Skin epidermis (tissue), 12 donors: ENCODE measurements around the gene CDK13.
"Not testable (repeated sequence)": the region's sequence is repeated elsewhere in the genome, so short reads cannot be mapped to it uniquely, and the experiment has no call there.

Experiments
- H3K27ac ChIP-seq, 21 experiments: fragments of 200-600 bp; sonication (generic) in 11 of 21; one replicate each; pipeline ENCODE4 v1.5.0; 2020; ENCODE audit warnings: mild to moderate bottlenecking in 3 of 21, inconsistent platforms in 2 of 21, moderate library complexity in 2 of 21
- H3K4me3 ChIP-seq, 7 experiments: fragments of 200-600 bp; sonication (generic) in 2 of 7; one replicate each; pipeline ENCODE4 v1.5.0; 2020; ENCODE audit warnings: inconsistent platforms in 2 of 7, mild to moderate bottlenecking in 2 of 7, moderate library complexity in 1 of 7

CDK13 gene

DNA sequence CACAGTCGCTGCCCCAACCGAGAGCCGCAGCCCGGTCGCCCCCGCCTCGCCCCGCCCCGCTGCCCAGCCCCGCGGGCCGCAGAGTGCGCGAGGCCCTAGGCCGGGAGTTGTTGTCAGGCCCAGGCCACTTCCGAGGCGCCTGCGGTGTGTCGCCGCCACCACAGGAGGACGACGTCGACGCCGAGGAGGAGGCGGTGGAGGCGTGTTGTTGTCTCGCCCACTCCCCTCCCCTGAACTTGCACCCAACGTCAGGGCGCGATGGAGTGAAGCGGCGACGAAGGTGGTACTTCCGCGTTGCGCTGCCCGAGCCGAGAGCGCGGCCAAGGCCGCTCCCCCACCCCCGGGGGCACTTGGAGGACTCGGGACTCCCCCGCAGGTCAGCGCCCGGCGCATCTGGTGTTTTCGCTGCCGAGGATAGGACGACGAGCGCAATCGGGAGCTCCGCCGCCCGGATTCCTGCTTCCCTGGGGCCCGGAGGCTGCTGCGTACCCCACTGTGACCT is at the start of gene CDK13:
CDK13 (plus strand) TSS at position 286 of the 502 bp plus-strand sequence. CDS start 386 bp downstream, outside the sequence.
- Histone ChIP-seq H3K4me3 (peak within 1 kb of the TSS; percentile 80 to 99 (median 94)), H3K27ac (peak within 1 kb of the TSS; percentile 94 to 100 (median 98))

DNA sequence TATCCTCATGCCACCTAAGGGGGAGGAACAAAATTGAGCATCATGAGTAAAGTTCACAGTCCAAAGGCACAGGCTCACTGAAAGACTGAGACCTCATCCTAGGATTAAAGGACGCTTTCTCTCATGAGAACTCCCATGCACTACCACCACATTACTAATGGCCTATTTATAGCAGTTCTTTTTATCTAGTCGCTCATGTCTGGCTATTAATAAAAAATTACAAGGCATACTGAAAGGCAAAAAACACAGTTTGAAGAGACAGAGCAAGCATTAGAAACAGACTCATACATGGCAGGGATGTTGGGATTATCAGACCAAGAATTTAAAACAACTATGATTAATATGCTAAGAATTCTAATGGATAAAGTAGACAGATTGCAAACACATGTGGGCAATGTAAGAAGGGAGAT is 46.0 kb upstream of the CDK13 start:
- no peak overlapping the region for H3K27ac ChIP-seq
- no peak overlapping the region for H3K4me3 ChIP-seq

DNA sequence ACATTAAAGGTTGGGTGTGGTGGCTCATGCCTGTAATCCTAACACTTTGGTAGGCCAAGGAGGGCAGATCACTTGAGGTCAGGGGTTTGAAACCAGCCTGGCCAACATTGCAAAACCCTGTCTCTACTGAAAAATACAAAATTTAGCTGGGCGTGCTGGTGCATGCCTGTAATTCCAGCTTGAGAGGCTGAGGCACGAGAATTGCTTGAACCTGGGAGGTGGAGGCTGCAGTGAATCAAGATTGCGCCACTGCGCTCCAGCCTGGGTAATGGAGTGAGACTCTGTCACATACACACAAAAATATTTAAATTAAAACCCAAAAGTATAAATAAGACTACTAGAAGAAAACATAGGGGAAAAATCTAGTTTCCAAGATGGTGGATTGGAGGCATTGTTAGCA is 41.9 kb upstream of the CDK13 start:
- H3K4me3 ChIP-seq = no peak overlapping the region
- H3K27ac ChIP-seq = no peak overlapping the region

DNA sequence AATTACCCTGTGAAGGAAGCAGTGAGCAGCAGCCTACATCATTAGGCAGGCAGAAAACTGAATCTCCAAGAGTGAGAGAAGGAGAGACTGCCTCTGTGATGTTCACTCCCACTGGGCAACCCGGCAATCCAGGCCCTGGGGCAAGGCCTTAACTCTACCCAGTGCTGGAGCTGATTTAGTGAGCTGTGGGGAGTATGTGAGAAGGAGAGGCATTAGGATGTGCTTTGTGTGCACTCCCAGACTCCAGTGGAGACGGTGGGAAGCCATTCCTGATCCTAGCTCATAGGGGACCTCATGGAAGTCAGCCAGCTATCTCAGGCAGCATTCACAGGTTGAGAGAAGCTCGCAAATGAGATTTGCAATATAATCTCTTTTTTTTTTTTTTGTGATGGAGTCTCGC is 41.1 kb upstream of the CDK13 start:
- Histone ChIP-seq H3K4me3 (no peak overlapping the region), H3K27ac (no peak overlapping the region)

DNA sequence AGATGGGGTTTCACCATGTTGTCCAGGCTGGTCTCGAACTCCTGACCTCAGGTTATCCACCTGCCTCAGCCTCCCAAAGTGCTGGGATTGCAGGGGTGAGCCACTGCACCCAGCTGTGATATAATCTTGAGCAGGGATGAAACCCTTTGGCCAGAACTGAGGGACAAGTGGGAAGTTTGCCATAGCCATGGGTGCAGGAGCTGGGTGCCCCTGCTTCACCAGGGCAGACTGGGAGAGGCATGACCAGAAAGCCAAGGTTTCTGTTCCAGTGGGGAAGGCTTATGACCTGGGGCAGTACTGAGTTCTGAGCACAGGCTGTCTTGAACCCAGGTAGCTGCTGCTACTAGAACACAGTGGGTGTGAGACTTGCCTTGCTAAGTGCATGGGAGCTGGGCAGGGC is 40.5 kb upstream of the CDK13 start:
- H3K27ac ChIP-seq = no peak overlapping the region
- H3K4me3 ChIP-seq = no peak overlapping the region

DNA sequence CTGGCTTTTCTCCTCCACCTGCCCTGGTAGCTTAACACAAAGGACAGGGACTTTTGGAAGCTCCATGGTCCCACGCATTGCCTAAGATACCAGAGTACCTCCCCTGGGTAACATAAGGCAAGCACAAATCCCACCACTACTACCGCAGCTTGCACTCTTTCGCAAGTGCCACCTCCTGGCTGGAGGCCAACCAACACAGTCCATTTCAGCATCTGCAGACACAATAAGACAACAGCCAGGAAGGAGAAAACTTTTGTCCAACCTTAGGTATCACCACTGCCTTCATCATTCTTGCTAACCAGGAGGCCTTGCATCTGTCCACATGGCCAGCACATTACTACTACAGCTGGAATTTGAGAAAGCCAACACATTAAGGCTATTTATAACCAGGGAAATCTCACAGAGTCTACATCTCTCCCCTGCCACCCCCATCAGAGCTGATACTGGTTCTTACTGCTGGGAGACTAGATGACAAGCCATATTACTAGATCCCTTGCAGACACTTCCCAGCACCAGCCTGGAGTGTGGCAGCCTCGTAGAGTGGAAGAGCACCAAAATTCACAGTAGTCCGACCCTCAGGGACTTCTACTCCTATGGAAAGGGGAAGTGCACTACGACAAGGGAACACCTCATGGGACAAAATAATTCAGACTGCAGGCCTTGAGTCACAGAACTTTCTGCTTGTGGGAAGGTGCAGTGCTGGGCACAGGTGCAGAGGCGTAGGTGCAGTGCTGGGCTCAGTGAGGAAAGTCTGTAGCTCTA is 39.8 kb upstream of the CDK13 start:
- Histone ChIP-seq H3K4me3 (no peak overlapping the region), H3K27ac (no peak overlapping the region)

DNA sequence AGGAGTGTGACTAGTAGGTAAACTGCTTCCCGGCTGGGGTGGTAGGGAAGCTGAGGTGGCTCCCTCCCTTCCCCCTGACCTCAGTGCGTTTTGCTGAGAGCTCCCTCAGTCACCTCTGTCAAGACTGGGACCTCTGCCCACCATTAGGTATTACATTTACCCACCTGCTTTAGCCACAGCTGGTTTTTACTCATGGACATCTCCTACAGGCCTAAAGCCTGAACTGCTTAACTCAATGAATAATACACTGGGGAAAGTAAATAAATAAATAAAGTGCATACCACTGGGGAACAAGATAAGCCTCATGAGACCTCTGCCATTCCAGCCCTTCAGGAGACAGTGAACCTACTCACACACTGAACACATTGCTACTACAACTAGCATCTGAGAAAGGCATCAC is 38.9 kb upstream of the CDK13 start:
- Histone ChIP-seq H3K27ac (no peak overlapping the region), H3K4me3 (no peak overlapping the region)

DNA sequence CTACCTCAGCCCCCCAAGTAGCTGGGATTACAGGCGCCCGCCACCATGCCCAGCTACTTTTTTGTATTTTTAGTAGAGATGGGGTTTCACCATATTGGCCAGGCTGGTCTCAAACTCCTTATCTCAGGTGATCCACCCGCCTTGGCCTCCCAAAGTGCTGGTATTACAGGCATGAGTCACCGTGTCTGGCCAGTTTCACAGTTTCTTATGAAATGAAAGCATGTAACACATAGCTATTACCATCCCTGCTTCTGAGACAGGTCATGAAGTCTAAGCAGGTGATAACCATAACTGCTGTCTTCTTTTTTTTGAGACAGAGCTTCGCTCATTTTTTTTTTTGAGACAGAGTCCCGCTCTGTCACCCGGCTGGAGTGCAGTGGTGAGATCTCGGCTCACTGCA is 34.2 kb upstream of the CDK13 start:
- not testable (repeated sequence) for H3K4me3 ChIP-seq, H3K27ac ChIP-seq

DNA sequence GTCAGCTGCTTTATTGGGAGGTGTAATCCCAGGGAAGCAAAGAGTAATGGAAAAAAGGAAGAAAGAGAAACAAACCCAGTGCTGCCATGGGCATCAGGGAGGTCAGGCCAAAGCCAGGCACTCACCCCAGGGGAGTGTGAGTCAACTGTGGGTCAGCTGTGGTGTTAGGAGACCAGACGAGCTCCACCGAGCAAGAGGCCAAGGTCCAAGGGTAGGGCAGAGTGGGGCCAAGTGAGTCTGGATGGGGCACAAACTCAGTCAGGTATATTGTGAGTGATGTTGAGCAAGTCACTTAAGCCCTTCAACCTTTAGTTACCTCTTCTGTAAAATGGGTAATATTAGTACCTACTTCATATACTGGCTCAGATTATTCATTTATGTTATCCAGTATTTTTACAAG is 30.4 kb upstream of the CDK13 start:
- no peak overlapping the region for H3K4me3 ChIP-seq

DNA sequence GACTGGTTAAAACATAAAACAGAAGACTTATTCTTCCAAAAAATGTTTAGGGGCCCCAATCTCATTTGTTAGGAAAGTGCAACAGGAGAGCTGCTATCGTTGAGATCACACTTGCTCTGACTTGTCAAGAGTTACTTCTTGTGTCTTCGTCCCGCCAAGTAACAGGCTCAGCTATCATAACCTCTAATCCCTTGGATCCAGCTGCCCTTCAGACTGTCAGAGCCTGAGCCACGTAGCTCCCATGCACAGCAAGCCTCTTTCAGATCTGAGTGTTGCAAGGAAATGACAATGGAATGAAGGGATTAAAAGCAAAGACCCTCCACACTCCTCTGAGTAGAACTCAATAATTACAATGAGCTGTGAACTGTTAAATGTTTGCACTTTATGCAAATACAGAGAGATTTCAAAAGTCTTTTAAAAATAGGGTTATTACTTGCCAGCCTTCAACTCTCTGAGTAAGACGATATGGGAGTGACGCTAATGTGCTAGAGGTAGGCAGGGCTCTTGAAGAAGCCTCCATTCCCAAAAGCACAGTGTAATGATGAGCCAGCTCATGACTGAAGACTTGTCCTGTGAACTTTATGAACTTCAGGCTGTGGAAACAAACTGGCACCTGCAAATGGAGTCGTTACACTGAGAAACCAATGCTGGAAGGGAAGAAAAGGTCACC is 28.4 kb upstream of the CDK13 start:
- H3K27ac ChIP-seq = no peak overlapping the region
- H3K4me3 ChIP-seq = no peak overlapping the region

More for the DNA sequence above, 30.4 kb upstream of the CDK13 start:
- H3K27ac ChIP-seq = no peak overlapping the region

DNA sequence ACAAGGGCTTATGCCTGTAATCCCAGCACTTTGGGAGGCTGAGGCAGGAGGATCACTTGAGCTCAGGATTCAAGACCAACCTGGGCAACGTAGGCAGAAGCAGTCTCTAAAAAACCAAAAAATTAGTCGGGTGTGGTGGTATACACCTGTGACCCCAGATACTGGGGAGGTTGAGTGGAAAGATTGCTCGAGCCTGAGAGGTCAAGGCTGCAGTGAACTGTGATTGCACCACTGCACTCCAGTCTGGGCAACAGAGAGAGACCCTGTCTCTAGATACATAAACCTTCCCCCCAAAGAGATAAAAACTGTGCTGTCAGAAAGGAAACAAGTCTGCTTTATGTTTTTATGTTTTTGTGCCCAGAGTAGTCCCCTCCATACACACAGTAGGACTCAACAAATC is 27.5 kb upstream of the CDK13 start:
- H3K4me3 ChIP-seq = no peak overlapping the region
- H3K27ac ChIP-seq = no peak overlapping the region

DNA sequence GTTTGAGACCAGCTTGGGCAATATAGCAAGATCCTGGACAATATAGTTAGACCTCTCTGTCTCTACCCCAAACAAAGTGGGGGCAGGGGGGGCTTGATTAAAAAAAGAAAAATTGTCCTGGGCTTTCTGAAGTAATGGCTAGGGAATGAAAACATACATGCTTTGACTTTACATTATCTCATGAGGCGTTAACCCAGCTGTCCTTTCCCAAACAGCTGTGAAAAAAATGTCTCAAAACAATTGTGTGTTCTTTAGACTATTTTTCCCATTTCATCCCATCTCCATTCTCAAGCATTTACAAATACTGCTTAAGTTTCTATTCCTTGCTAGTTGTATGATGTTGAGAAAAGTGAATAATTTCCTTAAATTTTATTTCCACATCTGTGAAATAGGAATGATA is 27.0 kb upstream of the CDK13 start:
- no peak overlapping the region for H3K4me3 ChIP-seq
- no peak overlapping the region for H3K27ac ChIP-seq

DNA sequence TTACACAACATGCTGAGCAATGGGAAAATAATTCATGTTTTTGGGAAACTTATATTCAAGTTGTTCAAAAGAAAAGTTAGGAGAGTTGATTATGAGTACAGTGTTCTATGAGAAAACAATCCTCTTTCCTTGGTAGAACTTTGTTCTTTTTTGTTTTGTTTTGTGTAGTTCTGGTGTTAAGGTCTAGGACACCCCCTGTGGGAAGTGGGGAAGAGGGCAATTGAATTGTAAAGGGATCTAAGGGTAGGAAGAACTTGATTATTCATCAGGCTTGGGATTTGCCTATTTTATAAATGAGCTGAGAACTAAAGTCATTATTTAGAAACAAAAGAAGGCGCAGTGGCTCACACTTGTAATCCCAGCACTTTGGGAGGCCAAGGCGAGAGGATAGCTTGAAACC is 25.9 kb upstream of the CDK13 start:
- no peak overlapping the region for H3K27ac ChIP-seq

DNA sequence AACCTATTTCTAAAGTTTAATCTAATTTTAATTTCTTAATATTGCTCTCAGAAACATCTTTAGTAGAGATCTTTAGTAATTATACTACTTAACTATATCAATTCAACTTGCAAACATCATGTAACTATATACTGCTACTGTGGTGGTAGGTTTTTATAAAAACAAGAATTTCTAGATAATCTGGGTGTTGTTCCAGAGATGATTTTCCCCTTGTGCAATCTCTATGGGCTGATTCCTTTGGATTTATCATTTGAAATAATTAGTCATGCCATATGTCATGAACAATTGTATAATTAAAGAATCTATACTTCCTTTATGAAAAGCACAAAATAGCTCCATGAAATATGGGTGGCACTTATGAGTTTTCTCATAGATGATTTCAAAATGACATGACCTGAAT is 23.9 kb upstream of the CDK13 start:
- H3K27ac ChIP-seq = peak overlapping the region in 1 of 21 experiments; percentile 15
- H3K4me3 ChIP-seq = no peak overlapping the region

More for the DNA sequence above, 25.9 kb upstream of the CDK13 start:
- H3K4me3 ChIP-seq = no peak overlapping the region

DNA sequence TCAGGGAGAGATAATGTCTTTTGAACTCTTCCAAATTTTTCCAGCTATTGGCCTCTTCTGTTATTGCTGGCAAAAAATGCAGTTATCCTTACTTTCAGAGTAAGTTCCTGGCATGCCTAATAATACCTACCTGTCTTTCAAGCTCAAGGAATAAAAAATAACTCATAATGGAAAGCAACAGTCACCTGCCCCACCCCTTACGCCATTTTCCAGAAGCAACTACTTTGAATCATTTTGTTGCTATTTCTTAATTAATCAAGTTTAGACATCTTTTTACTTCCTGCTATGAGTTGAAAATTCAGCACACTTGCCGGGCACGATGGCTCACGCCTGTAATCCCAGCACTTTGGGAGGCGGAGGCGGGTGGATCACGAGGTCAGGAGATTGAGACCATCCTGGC is 23.0 kb upstream of the CDK13 start:
- H3K27ac ChIP-seq = no peak overlapping the region
- H3K4me3 ChIP-seq = no peak overlapping the region

DNA sequence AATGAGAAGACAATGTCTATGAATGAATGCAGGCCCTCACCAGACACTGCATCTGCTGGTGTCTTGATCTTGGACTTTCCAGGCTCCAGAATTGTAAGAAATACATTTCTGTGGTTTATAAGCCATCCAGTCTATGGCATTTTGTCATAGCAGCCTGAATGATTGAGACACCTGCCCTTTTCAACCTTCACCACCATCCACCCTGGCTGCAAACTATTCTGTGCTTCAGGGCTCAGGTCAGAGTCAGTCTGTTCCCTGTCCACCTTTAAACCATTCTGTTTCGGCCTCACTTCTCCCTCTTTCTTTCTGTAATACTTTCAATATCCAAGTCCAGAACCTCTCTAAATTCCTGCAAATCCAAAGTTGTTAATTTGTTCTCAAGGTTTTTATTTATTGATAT is 15.9 kb upstream of the CDK13 start:
- Histone ChIP-seq H3K4me3 (no peak overlapping the region), H3K27ac (no peak overlapping the region)

DNA sequence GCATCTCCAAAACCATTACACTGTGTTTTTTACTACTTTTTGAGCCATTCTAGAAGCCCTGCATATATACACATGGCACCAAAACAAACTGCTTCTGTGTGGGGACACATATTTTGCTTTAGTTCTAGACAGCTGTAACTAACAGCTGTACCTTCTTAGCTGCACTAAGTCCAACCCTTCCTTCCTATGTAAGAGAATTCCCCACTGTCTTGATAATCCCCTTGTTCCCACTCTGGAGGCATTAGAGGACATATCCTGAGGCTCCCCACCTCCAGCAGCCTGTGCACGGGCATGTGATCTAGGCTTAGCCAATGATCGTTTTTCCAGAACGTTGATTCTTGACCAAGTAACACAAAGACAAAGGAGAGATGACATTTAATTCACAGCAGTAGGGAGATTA is 13.3 kb upstream of the CDK13 start:
- H3K4me3 ChIP-seq = no peak overlapping the region
- H3K27ac ChIP-seq = no peak overlapping the region

DNA sequence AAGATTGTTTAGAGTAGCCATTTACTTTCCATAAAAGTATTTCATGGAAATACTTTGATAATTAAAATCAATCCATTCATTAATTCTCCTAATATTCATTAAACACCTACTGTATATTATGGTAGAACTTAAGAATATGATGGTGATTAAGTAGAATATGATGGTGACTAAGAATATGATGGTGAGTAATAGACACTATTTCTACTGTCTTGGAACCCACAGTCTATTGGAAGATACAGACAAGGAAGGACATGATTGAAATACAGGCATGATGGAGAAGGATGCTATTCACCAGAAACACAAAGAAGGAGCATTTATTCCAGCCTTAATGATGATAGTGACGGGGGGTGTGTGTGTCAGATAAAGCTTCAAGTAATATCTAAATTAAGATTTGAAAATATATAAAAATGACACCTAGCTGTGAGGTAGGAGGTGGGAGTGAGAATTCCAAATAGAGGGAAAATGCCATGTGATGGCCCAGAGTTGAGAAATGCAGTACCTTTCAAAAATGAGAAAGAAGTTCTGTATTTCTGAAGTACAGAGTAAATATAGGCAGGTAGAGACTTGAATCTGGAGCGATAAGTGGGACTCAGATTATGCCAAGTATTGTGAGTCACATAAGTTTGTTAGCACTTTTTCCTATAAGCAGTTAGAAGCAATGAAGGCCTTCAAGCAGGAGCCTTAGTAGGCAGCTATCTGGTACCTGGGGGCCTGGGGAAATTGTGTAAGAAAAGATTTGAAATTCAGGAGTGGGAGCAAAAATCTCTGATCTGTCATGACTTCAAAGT is 12.5 kb upstream of the CDK13 start:
- no peak overlapping the region for H3K27ac ChIP-seq

DNA sequence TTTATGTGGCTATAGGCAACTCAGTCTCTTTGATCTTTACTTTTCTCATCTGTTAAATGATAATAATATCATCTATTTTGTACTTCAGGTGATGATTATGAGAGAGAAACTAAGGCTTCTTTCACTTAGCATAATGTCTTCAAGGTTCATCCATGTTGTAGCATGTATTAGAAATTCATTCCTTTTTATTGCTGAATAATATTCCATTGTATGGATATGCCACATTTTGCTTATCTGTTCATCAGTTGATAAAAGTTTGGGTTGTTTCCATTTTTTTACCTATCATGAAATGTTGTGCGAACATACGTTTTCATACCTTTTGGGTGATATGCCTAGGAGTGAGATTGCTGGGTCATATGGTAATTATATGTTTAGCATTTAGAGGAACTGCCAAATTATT is 7.2 kb upstream of the CDK13 start:
- Histone ChIP-seq H3K27ac (no peak overlapping the region), H3K4me3 (no peak overlapping the region)

More for the DNA sequence above, 12.5 kb upstream of the CDK13 start:
- H3K4me3 ChIP-seq = no peak overlapping the region

DNA sequence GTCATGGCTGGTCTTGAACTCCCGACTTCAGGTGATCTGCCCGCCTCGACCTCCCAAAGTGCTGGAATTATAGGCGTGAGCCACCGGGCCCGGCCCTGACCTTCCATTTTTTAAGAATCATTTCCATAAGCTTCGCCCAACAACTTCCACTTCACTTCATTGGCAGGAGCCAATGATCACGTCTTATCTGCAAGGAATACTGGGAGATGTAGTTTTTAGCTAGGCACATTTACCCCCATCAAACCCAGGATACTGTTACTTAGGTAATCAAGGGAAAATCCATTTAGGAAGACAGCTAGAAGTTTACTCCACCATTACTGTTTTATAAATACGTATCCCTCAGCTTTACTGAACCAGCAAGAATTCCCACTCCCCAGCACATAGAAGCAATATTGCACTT is 3.4 kb upstream of the CDK13 start:
- no peak overlapping the region for H3K4me3 ChIP-seq

More for the DNA sequence above, 3.4 kb upstream of the CDK13 start:
- no peak overlapping the region for H3K27ac ChIP-seq
